GM21367 (cell line): ENCODE results near the gene AIFM1.

Source experiments
- ATAC-seq: cut with Tn5 transposase; IDR thresholded peaks from one replicate; pipeline ENCODE4 v1.9.1; 2021; ENCODE audit not compliant: unreplicated experiment

The AIFM1 gene

GRCh38 chrX:130170752-130171445 lies 5.3 kb upstream of the AIFM1 start:
- peak; percentile 72 for ATAC-seq

GRCh38 chrX:130167040-130167439 lies 1.4 kb upstream of the AIFM1 start:
- ATAC-seq, result no peak

GRCh38 chrX:130166503-130166777 lies 799 bp upstream of the AIFM1 start:
- no peak for ATAC-seq

- no peak for ATAC-seq
Observed at GRCh38 chrX:130165181-130165702, 399 bp downstream of the AIFM1 start.

GRCh38 chrX:130163398-130163797 lies 2.2 kb downstream of the AIFM1 start:
- no peak for ATAC-seq

DNA sequence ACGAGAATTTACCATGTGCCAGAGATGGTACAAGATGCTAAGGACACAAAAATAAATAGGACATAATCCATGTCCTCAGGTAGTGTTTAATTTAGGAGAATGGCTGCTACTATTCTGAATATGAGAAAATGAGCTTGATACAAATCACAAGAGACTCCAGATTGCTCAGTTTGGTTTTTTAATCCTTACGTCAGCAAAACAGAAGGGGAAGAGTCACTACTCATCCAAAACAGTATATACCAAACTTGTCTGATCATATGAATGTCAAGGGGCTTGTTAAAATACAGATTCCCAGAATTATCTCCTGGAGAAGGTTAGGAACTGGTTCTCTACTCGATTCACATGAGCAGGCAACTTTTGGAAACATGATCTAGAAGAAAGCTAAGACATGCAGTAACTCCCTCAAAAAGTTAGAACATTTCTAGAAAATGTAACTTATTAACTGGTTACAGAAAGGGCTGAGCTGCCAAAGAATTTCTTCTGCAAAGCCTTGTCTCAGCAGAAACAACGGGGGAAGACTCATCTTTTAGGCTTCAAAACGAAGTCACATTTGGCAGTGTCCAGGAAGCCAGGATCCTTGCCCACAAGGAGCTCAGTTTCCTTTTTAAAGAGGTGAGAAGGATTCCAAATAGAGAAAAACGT lies 3.4 kb downstream of the AIFM1 start:
- no peak for ATAC-seq

DNA sequence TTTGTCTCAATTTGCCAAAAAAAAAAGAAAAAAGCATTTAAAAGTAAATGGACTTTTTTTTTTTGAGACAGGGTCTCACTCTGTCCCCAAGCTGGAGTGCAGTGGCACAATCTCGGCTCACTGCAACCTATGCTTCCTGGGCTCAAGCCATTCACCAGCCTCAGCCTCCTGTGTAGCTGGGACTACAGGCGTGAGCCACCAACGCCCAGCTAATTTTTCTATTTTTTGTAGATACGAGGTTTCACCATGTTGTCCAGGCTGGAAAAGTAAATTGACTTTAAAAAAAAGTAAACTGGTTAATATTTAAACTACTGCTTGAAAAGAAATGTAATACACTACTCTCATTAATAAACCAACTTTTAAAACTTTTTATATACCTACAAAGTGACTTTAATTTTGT lies 5.9 kb downstream of the AIFM1 start:
- ATAC-seq, result no peak

DNA sequence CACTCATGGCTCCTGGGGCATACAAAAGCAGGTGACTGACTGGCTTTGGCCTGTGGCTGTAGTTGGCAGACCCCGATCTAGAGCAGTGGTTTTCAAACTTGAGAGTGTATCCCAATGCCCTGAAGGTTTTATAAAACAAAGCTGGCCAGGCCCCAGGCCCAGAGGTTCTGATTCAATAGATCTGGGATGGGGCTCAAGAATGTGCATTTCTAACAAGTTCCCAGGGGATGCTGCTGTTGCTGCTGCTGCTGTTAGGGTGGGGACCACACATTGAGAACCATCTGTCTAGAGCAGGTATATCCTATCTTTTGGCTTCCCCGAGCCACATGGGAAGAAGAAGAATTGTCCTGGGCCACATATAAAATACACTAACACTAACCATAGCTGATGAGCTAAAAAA lies 7.3 kb downstream of the AIFM1 start:
- ATAC-seq, result no peak

- ATAC-seq, result no peak
Observed at GRCh38 chrX:130155564-130155963, 10.1 kb downstream of the AIFM1 start.

- ATAC-seq, result no peak
Observed at GRCh38 chrX:130147631-130148030, 18.0 kb downstream of the AIFM1 start.

DNA sequence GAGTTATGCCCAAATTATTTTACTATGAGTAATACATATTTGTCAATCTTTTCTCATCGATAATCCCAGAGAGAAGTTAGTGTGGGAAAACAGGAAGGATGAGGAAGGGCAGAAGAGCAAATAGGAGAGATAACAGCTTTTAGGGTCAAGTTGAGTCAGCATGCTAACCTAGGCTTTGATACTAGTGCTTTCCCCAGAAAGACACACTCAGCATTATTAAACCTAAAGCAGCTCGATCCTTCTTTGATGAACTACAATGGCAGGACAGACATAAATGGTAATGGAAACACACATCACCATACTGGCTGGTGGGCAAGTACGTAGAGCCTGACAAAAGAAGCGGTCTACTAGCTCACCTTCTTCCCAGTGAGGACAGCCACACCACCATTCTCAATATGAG lies 20.5 kb downstream of the AIFM1 start:
- ATAC-seq, result no peak

DNA sequence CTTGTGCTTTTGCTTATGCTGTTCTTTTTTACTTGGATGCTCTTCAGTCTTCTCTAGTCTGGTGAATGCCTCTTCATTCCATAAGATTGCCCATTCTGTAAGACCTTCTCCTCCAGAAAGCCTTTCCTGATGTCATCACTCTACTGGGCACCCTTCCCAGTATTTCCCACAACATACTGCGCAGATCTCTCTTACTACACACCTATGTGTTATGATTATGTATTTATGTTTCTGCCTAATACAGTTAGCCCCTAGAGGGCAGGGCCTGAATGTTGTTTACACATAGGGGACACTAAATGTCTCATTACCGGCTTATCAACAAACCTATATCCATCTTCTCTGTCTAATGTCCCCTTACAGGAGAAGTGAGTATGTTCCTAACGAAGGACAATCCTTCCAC lies 21.1 kb downstream of the AIFM1 start:
- ATAC-seq, result no peak

GRCh38 chrX:130139474-130140201 lies 26.0 kb downstream of the AIFM1 start:
- no peak for ATAC-seq

DNA sequence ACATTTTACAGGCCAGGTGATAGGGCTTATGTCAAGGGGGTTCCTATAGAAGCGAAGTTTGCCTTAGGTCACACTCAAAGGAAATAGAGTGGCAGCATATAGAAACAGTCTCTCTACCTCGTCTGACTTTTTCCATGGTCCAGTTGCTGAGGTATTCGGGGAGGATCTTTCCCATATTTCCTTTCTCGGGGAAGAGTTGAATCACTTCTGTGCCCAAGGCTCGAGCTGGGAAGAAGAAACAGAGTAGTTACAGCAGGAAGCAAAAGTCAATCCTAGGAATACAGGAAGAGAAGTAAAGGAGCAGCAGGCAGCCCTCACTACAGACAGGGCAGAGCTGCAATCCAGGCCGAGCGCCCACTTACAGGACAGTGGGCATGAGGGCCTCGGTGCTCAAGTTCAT lies 28.7 kb downstream of the AIFM1 start:
- no peak for ATAC-seq

GRCh38 chrX:130136496-130136895 lies 29.1 kb downstream of the AIFM1 start:
- ATAC-seq, result no peak

DNA sequence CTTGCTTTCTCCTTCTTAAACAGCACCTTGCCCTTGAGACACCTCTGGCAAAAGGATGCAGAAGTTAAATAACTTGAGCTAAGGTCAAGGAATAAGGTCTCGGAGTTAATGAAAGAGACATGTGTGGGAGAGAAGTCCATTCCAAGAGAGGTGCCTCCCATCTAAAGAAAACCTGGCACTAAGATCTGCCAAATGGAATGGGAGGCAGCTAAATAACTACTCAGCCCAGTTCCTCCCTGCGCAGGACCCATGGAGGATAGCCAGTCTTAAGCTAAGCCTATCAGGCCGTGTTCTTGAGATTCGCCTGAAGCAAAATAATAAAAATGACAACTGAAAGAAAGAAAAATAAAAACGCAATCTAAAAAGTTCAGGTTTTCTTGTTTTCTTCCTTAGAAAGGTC lies 34.7 kb downstream of the AIFM1 start:
- ATAC-seq, result no peak

DNA sequence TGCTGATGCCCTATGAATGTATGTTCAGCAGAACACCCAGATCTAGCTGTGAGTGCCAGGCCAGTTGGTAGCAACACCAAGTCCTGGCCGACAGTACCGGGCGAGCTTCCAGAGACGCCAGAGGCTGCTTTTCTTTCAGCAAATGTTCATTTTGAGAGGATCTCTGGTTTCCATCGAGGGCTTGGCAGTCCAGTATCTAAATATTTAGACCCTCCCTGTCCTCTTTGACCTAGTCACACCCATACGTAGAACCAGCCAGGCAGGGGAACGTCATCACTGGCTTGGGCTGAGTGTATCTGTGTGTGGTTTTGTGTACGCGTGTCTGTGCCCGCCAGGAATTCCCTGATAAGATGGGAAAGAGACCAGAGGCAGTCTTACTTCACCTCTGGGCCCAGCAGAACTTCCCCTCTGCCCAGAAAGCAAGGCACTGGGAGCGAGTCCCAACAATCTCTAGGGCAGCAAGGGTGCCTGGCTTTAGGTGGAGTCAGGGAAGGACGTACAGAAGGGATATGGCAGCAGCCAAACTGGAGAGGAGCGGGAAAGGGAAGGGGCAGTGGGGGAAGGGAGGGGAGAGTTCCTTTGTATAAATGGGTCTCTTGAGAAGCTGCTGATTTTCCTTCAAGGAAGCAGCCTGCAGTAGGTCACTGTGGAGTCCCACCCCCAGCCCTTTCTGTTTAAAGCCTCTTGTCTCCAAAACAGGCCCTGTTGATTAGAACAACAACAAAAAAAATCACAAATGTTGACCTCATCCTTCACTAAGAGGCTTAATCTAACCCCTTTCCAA lies 40.4 kb downstream of the AIFM1 start:
- ATAC-seq, result no peak

GRCh38 chrX:130124577-130124976 lies 41.1 kb downstream of the AIFM1 start:
- ATAC-seq, result no peak

GRCh38 chrX:130121505-130121800 lies 44.2 kb downstream of the AIFM1 start:
- ATAC-seq, result no peak

- ATAC-seq, result peak; percentile 52
Observed at GRCh38 chrX:130120746-130121504, 44.7 kb downstream of the AIFM1 start.

GRCh38 chrX:130120321-130120731 lies 45.3 kb downstream of the AIFM1 start:
- peak; percentile 33 for ATAC-seq
